Medulla oblongata (tissue), 1 donor: ENCODE data around the gene PTGER1.
"Not testable (repeated sequence)": the region's sequence is repeated elsewhere in the genome, so short reads cannot be mapped to it uniquely, and the experiment has no call there.

Experiments used
- DNase-seq: peaks from one replicate; pipeline ENCODE4 v3.0.0-alpha.2; 2015; ENCODE audit errors: extremely low spot score

Gene PTGER1

DNA sequence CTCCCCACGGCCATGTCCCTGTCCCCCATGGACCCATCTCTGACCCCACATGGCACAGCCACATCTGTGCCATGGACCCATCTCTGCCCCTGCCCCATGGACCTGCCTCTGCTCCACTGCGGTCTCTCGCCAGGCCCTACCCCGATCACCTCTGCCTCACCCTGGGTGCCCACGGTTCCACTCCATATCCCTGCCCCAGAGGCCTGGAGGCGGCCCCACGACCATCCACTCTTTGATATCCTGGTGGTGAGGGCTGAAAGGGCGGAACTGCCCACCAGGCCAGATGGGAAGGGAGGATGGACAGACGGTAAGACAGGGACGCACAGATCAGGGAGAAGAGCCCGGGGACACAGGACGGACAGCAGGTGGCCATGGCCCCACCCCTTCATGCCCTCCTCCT is 327 bp downstream of the PTGER1 start:
- no peak for DNase-seq

GRCh38 chr19:14473978-14474578 is 1.1 kb downstream of the PTGER1 start:
- no peak for DNase-seq

GRCh38 chr19:14473073-14473977 is 1.8 kb downstream of the PTGER1 start:
- no peak for DNase-seq

DNA sequence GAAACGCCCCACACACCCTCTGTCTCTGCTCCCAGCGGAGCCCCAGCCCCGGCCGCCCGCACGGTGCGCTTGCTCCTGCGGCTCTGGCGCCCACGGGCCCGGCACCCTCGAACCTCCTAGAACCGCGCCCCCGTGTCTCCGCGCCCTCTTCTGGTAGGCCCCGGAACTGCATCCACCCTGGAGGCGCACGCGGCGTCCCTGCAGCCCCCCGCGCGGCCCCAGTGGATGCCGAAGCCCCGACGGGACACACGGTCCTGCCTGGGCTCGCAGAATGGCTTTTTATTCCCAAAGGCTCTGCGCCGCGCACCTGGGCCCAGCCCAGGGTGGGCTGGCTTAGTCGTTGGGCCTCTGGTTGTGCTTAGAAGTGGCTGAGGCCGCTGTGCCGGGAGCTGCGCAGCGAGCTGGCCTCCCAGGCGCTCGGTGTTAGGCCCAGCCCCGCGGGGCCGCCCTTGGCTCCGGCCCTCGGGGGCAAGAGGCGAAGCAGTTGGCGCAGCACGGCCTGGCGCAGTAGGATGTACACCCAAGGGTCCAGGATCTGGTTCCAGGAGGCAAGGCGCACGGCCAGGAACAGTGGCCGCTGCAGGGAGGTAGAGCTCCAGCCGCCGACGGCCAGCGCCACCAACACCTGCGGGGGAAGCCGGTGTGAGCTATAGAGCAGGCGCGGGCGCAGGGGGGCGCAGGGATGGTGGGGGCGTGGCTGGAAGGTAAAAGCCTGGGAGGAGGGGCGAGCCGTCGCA is 2.8 kb downstream of the PTGER1 start:
- DNase-seq = no peak

GRCh38 chr19:14471436-14472187 is 3.5 kb downstream of the PTGER1 start:
- no peak for DNase-seq

DNA sequence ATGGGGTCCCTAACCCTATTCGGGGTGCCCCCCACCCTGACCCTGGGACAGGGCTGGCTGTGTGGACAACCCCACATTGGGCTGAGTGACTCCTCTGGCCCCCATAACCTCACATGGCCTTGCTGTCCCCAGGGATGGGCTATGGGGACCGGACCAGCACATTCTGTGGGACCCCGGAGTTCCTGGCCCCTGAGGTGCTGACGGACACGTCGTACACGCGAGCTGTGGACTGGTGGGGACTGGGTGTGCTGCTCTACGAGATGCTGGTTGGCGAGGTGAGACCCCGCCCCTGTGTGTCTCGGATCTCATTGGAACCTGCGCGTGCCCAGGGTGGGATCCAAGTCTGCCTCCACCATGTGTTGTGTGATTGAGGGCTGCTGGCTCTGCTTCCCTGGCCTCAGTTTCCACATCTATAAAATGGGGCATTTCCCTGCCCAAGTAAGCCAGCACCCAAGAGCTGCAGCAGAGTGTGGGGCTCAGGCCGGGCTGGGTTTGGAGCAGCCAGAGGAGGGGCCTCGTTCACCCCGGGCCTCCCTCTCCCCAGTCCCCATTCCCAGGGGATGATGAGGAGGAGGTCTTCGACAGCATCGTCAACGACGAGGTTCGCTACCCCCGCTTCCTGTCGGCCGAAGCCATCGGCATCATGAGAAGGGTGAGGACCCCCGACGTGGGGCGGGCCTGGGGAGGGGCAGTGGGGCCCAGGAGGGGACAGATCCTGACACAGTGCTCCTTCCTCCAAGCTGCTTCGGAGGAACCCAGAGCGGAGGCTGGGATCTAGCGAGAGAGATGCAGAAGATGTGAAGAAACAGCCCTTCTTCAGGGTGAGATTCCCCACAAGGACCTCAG is 4.9 kb downstream of the PTGER1 start:
- DNase-seq = no peak

- no peak for DNase-seq
Measured at GRCh38 chr19:14467816-14468215, 7.3 kb downstream of the PTGER1 start.

DNA sequence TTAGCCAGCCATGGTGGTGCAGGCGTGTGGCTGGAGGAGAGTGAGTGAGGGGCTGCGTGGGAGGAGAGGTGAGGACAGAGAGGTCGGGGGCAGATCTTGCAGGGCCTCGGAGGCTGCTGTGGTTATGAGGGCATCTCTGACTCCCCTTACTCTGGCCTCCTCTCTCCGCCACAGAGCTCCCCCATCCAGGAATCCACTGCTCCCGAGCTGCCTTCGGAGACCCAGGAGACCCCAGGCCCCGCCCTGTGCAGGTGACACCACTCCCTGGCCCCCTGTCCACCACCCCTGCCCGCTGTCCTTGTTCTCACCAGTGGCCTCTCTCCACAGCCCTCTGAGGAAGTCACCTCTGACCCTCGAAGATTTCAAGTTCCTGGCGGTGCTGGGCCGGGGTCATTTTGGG is 7.8 kb downstream of the PTGER1 start:
- no peak for DNase-seq

DNA sequence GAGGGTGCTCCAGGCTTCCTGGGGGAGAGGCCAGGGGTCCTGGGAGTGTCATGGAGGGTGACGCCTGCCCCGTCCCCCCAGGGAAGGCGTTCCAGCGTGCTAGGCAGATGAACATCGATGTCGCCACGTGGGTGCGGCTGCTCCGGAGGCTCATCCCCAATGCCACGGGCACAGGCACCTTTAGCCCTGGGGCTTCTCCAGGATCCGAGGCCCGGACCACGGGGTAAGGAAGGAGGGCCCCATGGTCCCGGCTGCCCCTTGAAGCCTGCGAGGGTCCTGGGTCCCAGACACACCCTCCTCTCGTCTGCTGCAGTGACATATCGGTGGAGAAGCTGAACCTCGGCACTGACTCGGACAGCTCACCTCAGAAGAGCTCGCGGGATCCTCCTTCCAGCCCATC is 11.4 kb downstream of the PTGER1 start:
- DNase-seq = no peak

DNA sequence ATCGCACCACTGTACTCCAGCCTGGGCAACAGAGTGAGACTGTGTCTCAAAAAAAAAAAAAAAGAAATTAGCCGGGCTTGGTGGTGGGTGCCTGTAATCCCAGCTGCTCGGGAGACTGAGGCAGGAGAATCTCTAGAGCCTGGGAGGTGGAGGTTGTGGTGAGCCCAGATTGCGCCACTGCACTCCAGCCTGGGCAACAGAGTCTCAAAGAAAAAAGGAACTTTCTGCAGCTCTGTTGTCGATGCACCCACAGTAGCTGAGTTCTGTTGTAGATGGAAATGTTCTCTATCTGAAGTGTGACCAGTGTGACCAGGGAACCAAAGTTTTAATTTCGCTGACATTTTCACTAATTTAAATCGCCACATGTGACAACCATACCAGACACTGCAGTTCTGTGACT is 12.8 kb downstream of the PTGER1 start:
- not testable (repeated sequence) for DNase-seq

DNA sequence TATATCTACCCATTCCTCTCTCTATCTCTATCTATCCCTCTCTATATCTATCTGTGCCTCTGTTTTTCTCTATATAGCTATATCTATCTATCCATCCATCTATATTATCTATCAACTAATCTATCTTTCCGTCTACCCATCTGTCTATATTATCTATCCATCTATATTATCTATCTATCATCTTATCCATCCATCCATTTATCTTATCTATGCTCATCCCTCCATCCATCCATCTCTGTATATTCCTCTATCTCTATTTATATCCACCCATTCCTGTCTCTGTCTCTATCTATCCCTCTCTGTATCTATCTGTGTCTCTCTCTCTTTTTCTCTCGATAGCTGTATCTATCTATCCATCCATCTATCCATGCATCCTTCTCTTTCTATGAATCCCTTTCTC is 14.2 kb downstream of the PTGER1 start:
- DNase-seq = no peak

GRCh38 chr19:14459703-14460102 is 15.5 kb downstream of the PTGER1 start:
- DNase-seq = no peak

DNA sequence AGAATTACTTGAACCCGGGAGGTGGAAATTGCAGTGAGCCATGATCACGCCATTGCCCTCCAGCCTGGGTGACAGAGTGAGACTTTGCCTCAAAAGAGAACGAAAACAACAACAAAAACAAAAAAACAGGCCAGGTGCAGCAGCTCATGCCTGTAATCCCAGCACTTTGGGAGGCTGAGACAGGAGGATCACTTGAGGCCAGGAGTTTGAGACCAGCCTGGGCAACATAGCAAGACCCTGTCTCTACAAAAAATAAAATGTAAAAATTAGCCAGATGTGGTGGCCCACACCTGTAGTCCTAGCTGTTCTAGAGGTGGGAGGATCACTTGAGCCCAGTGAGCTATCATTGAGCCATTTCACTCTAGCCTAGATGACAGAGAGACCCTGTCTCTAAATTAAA is 22.9 kb downstream of the PTGER1 start:
- not testable (repeated sequence) for DNase-seq

DNA sequence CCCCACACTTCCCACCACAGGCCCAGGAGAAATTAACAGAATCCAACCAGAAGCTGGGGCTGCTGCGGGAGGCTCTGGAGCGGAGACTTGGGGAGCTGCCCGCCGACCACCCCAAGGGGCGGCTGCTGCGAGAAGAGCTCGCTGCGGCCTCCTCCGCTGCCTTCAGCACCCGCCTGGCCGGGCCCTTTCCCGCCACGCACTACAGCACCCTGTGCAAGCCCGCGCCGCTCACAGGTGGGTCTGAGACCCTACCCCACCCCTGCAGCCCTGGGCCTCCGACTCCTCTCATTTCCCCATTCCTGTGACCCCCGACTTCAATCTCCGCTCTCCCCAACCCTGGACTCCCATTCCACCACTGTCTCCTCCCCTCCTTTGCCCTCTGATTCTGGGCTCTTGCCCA is 24.3 kb downstream of the PTGER1 start:
- no peak for DNase-seq

GRCh38 chr19:14450168-14450874 is 24.8 kb downstream of the PTGER1 start:
- no peak for DNase-seq

DNA sequence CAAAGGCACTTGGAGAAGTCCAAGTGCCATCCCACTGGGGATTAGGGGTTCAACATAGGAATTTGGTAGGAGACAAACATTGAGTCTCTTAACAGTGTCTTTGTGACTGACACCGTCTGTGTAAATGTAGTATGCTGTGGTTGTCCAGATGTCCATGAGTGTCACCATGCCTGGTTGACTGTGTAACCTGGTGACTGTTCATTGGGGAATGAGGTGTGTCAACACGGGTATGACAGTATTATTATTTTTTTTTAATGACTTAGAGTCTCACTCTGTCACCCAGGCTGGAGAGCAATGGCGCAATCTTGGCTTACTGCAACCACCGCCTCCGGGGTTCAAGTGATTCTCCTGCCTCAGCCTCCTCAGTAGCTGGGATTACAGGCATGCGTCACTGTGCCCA is 25.8 kb downstream of the PTGER1 start:
- DNase-seq = no peak

DNA sequence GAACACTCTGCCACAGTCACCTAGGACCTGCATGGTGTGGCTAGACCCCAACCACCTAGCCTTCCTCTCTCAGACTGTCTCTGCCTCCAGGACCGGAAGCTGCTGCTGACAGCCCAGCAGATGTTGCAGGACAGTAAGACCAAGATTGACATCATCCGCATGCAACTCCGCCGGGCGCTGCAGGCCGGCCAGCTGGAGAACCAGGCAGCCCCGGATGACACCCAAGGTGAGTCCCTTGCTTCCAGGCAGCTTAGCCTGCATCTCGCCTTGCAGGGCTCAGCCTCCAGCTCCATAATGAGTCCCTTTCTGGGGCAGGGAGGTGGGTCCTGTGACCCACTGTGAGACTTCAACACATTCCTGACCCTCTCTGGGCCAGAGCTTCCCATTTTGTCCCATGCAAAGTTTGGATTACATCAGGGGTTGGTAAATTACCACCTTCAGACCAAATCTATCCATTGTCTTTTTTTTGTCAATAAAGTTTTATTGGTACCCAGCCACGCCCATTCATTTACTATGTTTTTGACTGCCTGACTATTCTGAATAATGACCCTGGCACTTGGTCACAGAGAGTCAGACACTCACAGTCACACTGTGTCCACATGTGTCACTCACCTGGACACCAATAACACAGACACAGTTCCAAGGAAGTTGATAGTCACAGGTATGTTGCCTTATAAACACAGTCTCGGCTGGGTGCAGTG is 28.7 kb downstream of the PTGER1 start:
- no peak for DNase-seq

GRCh38 chr19:14443632-14444216 is 31.4 kb downstream of the PTGER1 start:
- no peak for DNase-seq

DNA sequence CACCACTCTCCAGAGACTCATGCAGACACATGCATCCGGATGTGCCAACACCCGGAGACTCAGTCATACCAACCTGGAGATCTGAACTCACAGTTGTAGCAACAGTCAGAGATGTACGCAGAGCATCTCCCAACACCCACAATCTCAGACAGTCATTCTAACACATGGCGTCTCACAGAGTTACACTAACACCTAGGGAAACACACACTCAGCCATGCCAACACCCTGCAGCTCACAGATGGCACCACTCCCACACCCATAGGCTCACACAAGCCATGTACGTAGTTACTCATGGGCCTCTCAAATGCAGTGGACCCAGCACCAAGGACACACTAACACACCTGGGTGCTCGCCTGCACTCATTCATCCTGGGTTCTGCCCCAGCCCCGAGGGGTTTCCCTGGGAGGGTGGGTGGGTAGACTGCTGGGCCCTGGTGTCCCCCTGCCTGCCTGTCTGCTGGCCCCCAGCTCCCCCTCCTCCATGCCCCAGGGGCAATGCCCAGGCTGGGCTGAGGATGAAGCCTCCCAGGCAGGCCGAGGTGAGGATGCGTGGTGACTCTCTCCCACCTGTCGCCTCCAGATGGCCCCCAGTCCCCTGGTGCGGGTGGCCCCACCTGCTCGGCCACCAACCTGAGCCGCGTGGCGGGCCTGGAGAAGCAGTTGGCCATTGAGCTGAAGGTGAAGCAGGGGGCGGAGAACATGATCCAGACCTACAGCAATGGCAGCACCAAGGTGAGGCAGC is 32.1 kb downstream of the PTGER1 start:
- DNase-seq = no peak
